Endothelial cell of umbilical vein (primary cell): ENCODE measurements around the gene TNFRSF12A.

Experiments
- CTCF ChIP-seq, 2 donors: IDR thresholded peaks; 1 replicate in 1 of 2; 2 replicates in 1 of 2; pipeline ENCODE4 v1.5.1; 2011; ENCODE audit warnings: low read length in 2 of 2, mild to moderate bottlenecking in 2 of 2, moderate library complexity in 2 of 2, control low read depth in 1 of 2, inconsistent platforms in 1 of 2, low read depth in 1 of 2; ENCODE audit not compliant: insufficient read depth in 1 of 2; ENCODE audit errors: extremely low read depth in 1 of 2
- MAX ChIP-seq: IDR thresholded peaks from 2 replicates; pipeline ENCODE4 v1.6.1; 2011; ENCODE audit not compliant: insufficient read depth, insufficient read length
- MYC ChIP-seq: IDR thresholded peaks from one replicate; pipeline ENCODE4 v1.6.1; 2011; ENCODE audit warnings: mild to moderate bottlenecking, low read depth, low read length
- POLR2A ChIP-seq: IDR thresholded peaks from 2 replicates; pipeline ENCODE4 v1.6.1; 2012; ENCODE audit warnings: low read depth, mild to moderate bottlenecking, control low read depth, low read length
- POLR2AphosphoS5 ChIP-seq: IDR thresholded peaks from 2 replicates; pipeline ENCODE4 v1.6.1; 2012; ENCODE audit warnings: low read depth, mild to moderate bottlenecking, control low read depth, low read length, moderate library complexity; ENCODE audit not compliant: insufficient read depth

- TF ChIP-seq POLR2A (no peak), CTCF (IDR thresholded peaks at IDR 0.05; ENCODE audit: extremely low read depth in 1 of 2, insufficient read depth in 1 of 2, low read depth in 1 of 2, low read length in 2 of 2) (no peak), POLR2AphosphoS5 (no peak), MYC (no peak), MAX (no peak)
Observed at GRCh38 chr16:3049921-3050481, 29.8 kb downstream of the TNFRSF12A start.
